Measurements from ENCODE around the gene CCDC102A.
"Not testable (repeated sequence)": the region's sequence is repeated elsewhere in the genome, so short reads cannot be mapped to it uniquely, and the experiment has no call there.

The CCDC102A gene

GRCh38 chr16:57502048-57502775, 34.2 kb downstream of the CCDC102A start:
- no peak overlapping the region for H4K8ac ChIP-seq (ENCODE audit: low read depth, low read length)
- no peak overlapping the region for H3K23ac ChIP-seq (ENCODE audit: low read length)
- H3K4me3 ChIP-seq (ENCODE audit: low read length), result no peak overlapping the region
- no peaks in the 10 kb centered on the region for H3K79me2 ChIP-seq (ENCODE audit: control insufficient read depth, insufficient read depth, low read length)
- no peaks in the 10 kb centered on the region for H3K36me3 ChIP-seq (ENCODE audit: control insufficient read depth, insufficient read depth, low read length)
- no peak overlapping the region for H3K27ac ChIP-seq (ENCODE audit: low read depth, low read length)
- no peak overlapping the region for H2BK5ac ChIP-seq (ENCODE audit: low read length)
- H3K4ac ChIP-seq (ENCODE audit: low read depth, low read length), result no peak overlapping the region
- H4K5ac ChIP-seq (ENCODE audit: low read length), result no peak overlapping the region
- H3K9ac ChIP-seq (ENCODE audit: low read length), result no peak overlapping the region
- H3K4me1 ChIP-seq (ENCODE audit: control insufficient read depth, low read depth, low read length), result peaks cover 3% of the 10 kb centered on the region
- H2AK5ac ChIP-seq (ENCODE audit: low read length), result no peak overlapping the region
- H3K4me2 ChIP-seq (ENCODE audit: low read length), result no peak overlapping the region
- H2BK15ac ChIP-seq (replicated peaks; ENCODE audit: low read depth), result no peak overlapping the region
- H3K27me3 ChIP-seq (ENCODE audit: insufficient read depth, low read length, poor library complexity), result no peaks in the 10 kb centered on the region
- no peak overlapping the region for H3K18ac ChIP-seq (ENCODE audit: low read length)
- no peak overlapping the region for H3K56ac ChIP-seq (ENCODE audit: low read length)
- H3K79me1 ChIP-seq (ENCODE audit: low read length), result no peaks in the 10 kb centered on the region
- no peak overlapping the region for H2BK120ac ChIP-seq (ENCODE audit: low read depth, low read length)
- no peak for DNase-seq
- no CpG with 5 or more reads among the region's 12 CpGs for WGBS (ENCODE audit: extremely low coverage, insufficient coverage, low lambda C conversion rate)

GRCh38 chr16:57501492-57501891, 34.9 kb downstream of the CCDC102A start:
- H3K4me1 ChIP-seq (ENCODE audit: control insufficient read depth, low read depth, low read length), result peaks cover 3% of the 10 kb centered on the region
- no peak for DNase-seq
- H3K36me3 ChIP-seq (ENCODE audit: control insufficient read depth, insufficient read depth, low read length), result no peaks in the 10 kb centered on the region
- no peak overlapping the region for H3K27ac ChIP-seq (ENCODE audit: low read depth, low read length)
- H3K23ac ChIP-seq (ENCODE audit: low read length), result no peak overlapping the region
- H3K4ac ChIP-seq (ENCODE audit: low read depth, low read length), result no peak overlapping the region
- no peak overlapping the region for H2BK120ac ChIP-seq (ENCODE audit: low read depth, low read length)
- no peak overlapping the region for H2AK5ac ChIP-seq (ENCODE audit: low read length)
- H3K9ac ChIP-seq (ENCODE audit: low read length), result no peak overlapping the region
- WGBS (ENCODE audit: extremely low coverage, insufficient coverage, low lambda C conversion rate), result no CpG with 5 or more reads among the region's 7 CpGs
- no peak overlapping the region for H3K4me3 ChIP-seq (ENCODE audit: low read length)
- no peaks in the 10 kb centered on the region for H3K27me3 ChIP-seq (ENCODE audit: insufficient read depth, low read length, poor library complexity)
- no peak overlapping the region for H4K8ac ChIP-seq (ENCODE audit: low read depth, low read length)
- H4K5ac ChIP-seq (ENCODE audit: low read length), result no peak overlapping the region
- H3K79me1 ChIP-seq (ENCODE audit: low read length), result no peaks in the 10 kb centered on the region
- H3K18ac ChIP-seq (ENCODE audit: low read length), result no peak overlapping the region
- no peak overlapping the region for H3K4me2 ChIP-seq (ENCODE audit: low read length)
- H3K56ac ChIP-seq (ENCODE audit: low read length), result no peak overlapping the region
- no peak overlapping the region for H2BK5ac ChIP-seq (ENCODE audit: low read length)
- H3K79me2 ChIP-seq (ENCODE audit: control insufficient read depth, insufficient read depth, low read length), result no peaks in the 10 kb centered on the region
- H2BK15ac ChIP-seq (replicated peaks; ENCODE audit: low read depth), result no peak overlapping the region

- WGBS (ENCODE audit: extremely low coverage, insufficient coverage, low lambda C conversion rate), result no CpG with 5 or more reads among the region's 9 CpGs
- Histone ChIP-seq H4K8ac (ENCODE audit: low read depth, low read length) (no peak overlapping the region), H2AK5ac (ENCODE audit: low read length) (no peak overlapping the region), H3K4me3 (ENCODE audit: low read length) (no peak overlapping the region), H3K36me3 (ENCODE audit: control insufficient read depth, insufficient read depth, low read length) (no peaks in the 10 kb centered on the region), H3K79me1 (ENCODE audit: low read length) (no peaks in the 10 kb centered on the region), H2BK5ac (ENCODE audit: low read length) (no peak overlapping the region), H2BK15ac (replicated peaks; ENCODE audit: low read depth) (no peak overlapping the region), H3K4me2 (ENCODE audit: low read length) (no peak overlapping the region), H3K18ac (ENCODE audit: low read length) (no peak overlapping the region), H3K79me2 (ENCODE audit: control insufficient read depth, insufficient read depth, low read length) (no peaks in the 10 kb centered on the region), H3K4me1 (ENCODE audit: control insufficient read depth, low read depth, low read length) (peaks cover 3% of the 10 kb centered on the region), H3K27ac (ENCODE audit: low read depth, low read length) (no peak overlapping the region), H3K56ac (ENCODE audit: low read length) (peak overlapping the region; percentile 26), H3K27me3 (ENCODE audit: insufficient read depth, low read length, poor library complexity) (no peaks in the 10 kb centered on the region), H3K23ac (ENCODE audit: low read length) (no peak overlapping the region), H3K4ac (ENCODE audit: low read depth, low read length) (no peak overlapping the region), H3K9ac (ENCODE audit: low read length) (no peak overlapping the region), H2BK120ac (ENCODE audit: low read depth, low read length) (no peak overlapping the region), H4K5ac (ENCODE audit: low read length) (no peak overlapping the region)
- peak; percentile 67 for DNase-seq
Measured at GRCh38 chr16:57500578-57501111, 35.7 kb downstream of the CCDC102A start.

- not testable (repeated sequence) for H2BK5ac ChIP-seq (ENCODE audit: low read length); H3K79me1 ChIP-seq (ENCODE audit: low read length); H2AK5ac ChIP-seq (ENCODE audit: low read length); H2BK120ac ChIP-seq (ENCODE audit: low read depth, low read length); H3K23ac ChIP-seq (ENCODE audit: low read length); DNase-seq; H3K18ac ChIP-seq (ENCODE audit: low read length); H3K4me2 ChIP-seq (ENCODE audit: low read length); H3K79me2 ChIP-seq (ENCODE audit: control insufficient read depth, insufficient read depth, low read length); H3K4ac ChIP-seq (ENCODE audit: low read depth, low read length); H3K27me3 ChIP-seq (ENCODE audit: insufficient read depth, low read length, poor library complexity); H3K56ac ChIP-seq (ENCODE audit: low read length); H3K27ac ChIP-seq (ENCODE audit: low read depth, low read length); H3K9ac ChIP-seq (ENCODE audit: low read length); H3K36me3 ChIP-seq (ENCODE audit: control insufficient read depth, insufficient read depth, low read length); H2BK15ac ChIP-seq (replicated peaks; ENCODE audit: low read depth); H3K4me3 ChIP-seq (ENCODE audit: low read length); H4K5ac ChIP-seq (ENCODE audit: low read length); H4K8ac ChIP-seq (ENCODE audit: low read depth, low read length); H3K4me1 ChIP-seq (ENCODE audit: control insufficient read depth, low read depth, low read length)
- WGBS (ENCODE audit: extremely low coverage, insufficient coverage, low lambda C conversion rate), result no CpG with 5 or more reads among the region's 11 CpGs
Measured at GRCh38 chr16:57499941-57500340, 36.4 kb downstream of the CCDC102A start.

GRCh38 chr16:57498031-57498430, 38.3 kb downstream of the CCDC102A start:
- Histone ChIP-seq H4K8ac (ENCODE audit: low read depth, low read length) (no peak overlapping the region), H2BK120ac (ENCODE audit: low read depth, low read length) (no peak overlapping the region), H3K23ac (ENCODE audit: low read length) (no peak overlapping the region), H2BK5ac (ENCODE audit: low read length) (no peak overlapping the region), H3K4me2 (ENCODE audit: low read length) (no peak overlapping the region), H3K36me3 (ENCODE audit: control insufficient read depth, insufficient read depth, low read length) (no peaks in the 10 kb centered on the region), H3K79me1 (ENCODE audit: low read length) (no peaks in the 10 kb centered on the region), H3K27ac (ENCODE audit: low read depth, low read length) (no peak overlapping the region), H2AK5ac (ENCODE audit: low read length) (no peak overlapping the region), H3K27me3 (ENCODE audit: insufficient read depth, low read length, poor library complexity) (no peaks in the 10 kb centered on the region), H3K18ac (ENCODE audit: low read length) (no peak overlapping the region), H3K79me2 (ENCODE audit: control insufficient read depth, insufficient read depth, low read length) (no peaks in the 10 kb centered on the region), H3K56ac (ENCODE audit: low read length) (no peak overlapping the region), H3K4me1 (ENCODE audit: control insufficient read depth, low read depth, low read length) (peaks cover 3% of the 10 kb centered on the region), H2BK15ac (replicated peaks; ENCODE audit: low read depth) (no peak overlapping the region), H3K4ac (ENCODE audit: low read depth, low read length) (no peak overlapping the region), H3K4me3 (ENCODE audit: low read length) (no peak overlapping the region), H4K5ac (ENCODE audit: low read length) (no peak overlapping the region), H3K9ac (ENCODE audit: low read length) (no peak overlapping the region)
- no peak for DNase-seq
- no CpG with 5 or more reads among the region's 4 CpGs for WGBS (ENCODE audit: extremely low coverage, insufficient coverage, low lambda C conversion rate)

- H3K4ac ChIP-seq (ENCODE audit: low read depth, low read length), result no peak overlapping the region
- H3K79me2 ChIP-seq (ENCODE audit: control insufficient read depth, insufficient read depth, low read length), result no peaks in the 10 kb centered on the region
- H2BK120ac ChIP-seq (ENCODE audit: low read depth, low read length), result no peak overlapping the region
- H2BK15ac ChIP-seq (replicated peaks; ENCODE audit: low read depth), result no peak overlapping the region
- no peaks in the 10 kb centered on the region for H3K27me3 ChIP-seq (ENCODE audit: insufficient read depth, low read length, poor library complexity)
- H4K8ac ChIP-seq (ENCODE audit: low read depth, low read length), result no peak overlapping the region
- H3K79me1 ChIP-seq (ENCODE audit: low read length), result no peaks in the 10 kb centered on the region
- no peak overlapping the region for H3K56ac ChIP-seq (ENCODE audit: low read length)
- H3K36me3 ChIP-seq (ENCODE audit: control insufficient read depth, insufficient read depth, low read length), result no peaks in the 10 kb centered on the region
- no peak overlapping the region for H3K9ac ChIP-seq (ENCODE audit: low read length)
- H3K27ac ChIP-seq (ENCODE audit: low read depth, low read length), result no peak overlapping the region
- H3K4me2 ChIP-seq (ENCODE audit: low read length), result no peak overlapping the region
- H3K4me1 ChIP-seq (ENCODE audit: control insufficient read depth, low read depth, low read length), result peaks cover 3% of the 10 kb centered on the region
- WGBS (ENCODE audit: extremely low coverage, insufficient coverage, low lambda C conversion rate), result no CpG with 5 or more reads among the region's 13 CpGs
- no peak overlapping the region for H4K5ac ChIP-seq (ENCODE audit: low read length)
- no peak overlapping the region for H2AK5ac ChIP-seq (ENCODE audit: low read length)
- no peak overlapping the region for H3K23ac ChIP-seq (ENCODE audit: low read length)
- no peak for DNase-seq
- H2BK5ac ChIP-seq (ENCODE audit: low read length), result no peak overlapping the region
- H3K18ac ChIP-seq (ENCODE audit: low read length), result no peak overlapping the region
- H3K4me3 ChIP-seq (ENCODE audit: low read length), result no peak overlapping the region
Measured at GRCh38 chr16:57497121-57497520, 39.2 kb downstream of the CCDC102A start.
